LNCaP clone FGC (cell line): ENCODE results near the gene BPIFA2.

Experiments used
- DNase-seq: peaks from one replicate; pipeline ENCODE4 v3.0.0-alpha.2; 2011; ENCODE audit warnings: low read depth
- H3K4me3 ChIP-seq: 2 replicates; pipeline ENCODE4 v1.5.1; 2011; ENCODE audit warnings: mild to moderate bottlenecking, low read depth, low read length, control low read depth
- TF ChIP-seq, protein P1 (sequence below): IDR thresholded peaks from 2 replicates; pipeline ENCODE4 v1.5.1; 2012; ENCODE audit warnings: mild to moderate bottlenecking; ENCODE audit not compliant: control insufficient read depth, insufficient read depth; ENCODE audit errors: extremely low read depth

BPIFA2 gene

DNA sequence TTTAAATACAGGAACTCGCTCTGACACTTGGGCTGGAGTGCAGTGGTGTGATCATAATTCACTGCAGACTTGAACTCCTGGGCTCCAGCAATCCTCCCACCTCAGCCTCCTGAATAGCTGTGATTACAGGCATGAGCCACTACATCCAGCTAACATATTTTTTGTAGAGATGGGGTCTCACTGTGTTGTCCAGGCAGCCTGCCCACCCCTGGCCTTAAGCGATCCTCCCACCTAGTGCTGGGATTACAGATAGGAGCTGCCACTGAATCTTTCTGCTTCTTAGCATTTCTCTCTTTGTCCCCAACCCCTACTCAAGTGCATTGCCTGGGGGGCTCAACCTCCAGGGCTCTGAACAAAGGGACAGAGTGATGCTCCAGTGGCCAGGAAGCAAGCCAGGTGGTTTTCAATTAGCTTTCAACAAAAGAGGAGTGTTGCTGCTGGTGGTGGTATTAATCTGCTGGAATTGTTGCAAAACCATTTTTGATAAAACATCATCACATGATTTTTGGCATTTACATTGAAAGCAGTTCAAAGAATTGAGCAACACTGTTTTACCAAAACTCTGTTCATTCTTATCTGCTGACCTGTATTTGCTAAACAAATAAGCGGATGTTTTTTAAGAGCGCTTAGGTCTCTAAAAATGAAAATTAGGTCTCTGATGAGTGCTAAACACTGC, 40.4 kb upstream of the BPIFA2 start:
- no peak overlapping the region for H3K4me3 ChIP-seq
- TF ChIP-seq, protein P1, sequence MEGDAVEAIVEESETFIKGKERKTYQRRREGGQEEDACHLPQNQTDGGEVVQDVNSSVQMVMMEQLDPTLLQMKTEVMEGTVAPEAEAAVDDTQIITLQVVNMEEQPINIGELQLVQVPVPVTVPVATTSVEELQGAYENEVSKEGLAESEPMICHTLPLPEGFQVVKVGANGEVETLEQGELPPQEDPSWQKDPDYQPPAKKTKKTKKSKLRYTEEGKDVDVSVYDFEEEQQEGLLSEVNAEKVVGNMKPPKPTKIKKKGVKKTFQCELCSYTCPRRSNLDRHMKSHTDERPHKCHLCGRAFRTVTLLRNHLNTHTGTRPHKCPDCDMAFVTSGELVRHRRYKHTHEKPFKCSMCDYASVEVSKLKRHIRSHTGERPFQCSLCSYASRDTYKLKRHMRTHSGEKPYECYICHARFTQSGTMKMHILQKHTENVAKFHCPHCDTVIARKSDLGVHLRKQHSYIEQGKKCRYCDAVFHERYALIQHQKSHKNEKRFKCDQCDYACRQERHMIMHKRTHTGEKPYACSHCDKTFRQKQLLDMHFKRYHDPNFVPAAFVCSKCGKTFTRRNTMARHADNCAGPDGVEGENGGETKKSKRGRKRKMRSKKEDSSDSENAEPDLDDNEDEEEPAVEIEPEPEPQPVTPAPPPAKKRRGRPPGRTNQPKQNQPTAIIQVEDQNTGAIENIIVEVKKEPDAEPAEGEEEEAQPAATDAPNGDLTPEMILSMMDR, result no peak
- no peak for DNase-seq

DNA sequence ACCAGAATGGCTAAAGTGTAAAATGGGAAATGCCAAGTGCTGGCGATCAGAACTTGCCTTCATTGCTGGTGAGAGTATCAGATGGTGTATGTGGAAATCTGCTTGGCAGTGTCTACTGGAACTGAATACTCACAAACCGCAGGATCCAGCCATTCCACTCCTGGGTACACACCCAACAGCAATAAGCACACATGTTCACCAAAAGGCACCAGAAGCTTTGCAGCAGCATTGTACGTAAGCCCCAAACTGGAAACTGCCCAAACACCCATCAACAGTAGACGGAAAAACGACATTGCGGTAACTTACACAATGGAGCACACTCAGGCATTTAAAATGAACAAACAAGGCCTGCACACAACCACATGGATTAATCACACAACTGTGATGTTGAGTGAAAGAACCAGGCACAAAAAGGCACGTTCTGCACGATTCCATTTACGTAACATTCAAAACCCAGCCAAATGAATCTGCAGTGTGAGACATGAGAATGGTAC, 37.3 kb upstream of the BPIFA2 start:
- H3K4me3 ChIP-seq, result no peak overlapping the region
- DNase-seq, result no peak
- TF ChIP-seq, protein P1, result no peak

DNA sequence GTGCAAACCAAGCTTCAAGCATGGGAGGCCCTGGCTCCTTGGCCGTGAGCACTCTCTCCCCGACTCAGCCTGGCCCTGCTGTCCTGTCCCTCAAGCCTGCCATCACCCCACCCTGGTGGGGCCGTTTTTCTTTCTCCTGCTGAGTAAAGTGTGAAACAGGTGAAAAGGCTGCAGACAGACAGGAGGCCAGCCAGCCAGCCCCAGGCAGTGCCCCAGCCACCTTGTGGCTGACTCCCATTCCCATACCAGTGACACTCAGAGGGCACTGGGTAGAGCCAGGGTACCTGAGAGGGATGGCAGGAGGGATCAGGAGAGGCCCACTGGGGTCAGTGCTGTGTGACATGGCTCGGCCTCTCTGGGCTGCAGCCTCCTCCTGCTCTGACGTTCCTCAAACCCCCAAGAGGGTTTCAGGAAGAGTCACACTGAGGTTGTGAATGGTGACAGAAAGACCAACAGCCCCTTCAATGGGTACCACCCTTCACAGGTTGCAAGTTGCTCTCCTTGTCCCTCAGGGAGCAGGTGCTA, 35.9 kb upstream of the BPIFA2 start:
- DNase-seq, result no peak
- TF ChIP-seq, protein P1, result no peak
- H3K4me3 ChIP-seq, result no peak overlapping the region

DNA sequence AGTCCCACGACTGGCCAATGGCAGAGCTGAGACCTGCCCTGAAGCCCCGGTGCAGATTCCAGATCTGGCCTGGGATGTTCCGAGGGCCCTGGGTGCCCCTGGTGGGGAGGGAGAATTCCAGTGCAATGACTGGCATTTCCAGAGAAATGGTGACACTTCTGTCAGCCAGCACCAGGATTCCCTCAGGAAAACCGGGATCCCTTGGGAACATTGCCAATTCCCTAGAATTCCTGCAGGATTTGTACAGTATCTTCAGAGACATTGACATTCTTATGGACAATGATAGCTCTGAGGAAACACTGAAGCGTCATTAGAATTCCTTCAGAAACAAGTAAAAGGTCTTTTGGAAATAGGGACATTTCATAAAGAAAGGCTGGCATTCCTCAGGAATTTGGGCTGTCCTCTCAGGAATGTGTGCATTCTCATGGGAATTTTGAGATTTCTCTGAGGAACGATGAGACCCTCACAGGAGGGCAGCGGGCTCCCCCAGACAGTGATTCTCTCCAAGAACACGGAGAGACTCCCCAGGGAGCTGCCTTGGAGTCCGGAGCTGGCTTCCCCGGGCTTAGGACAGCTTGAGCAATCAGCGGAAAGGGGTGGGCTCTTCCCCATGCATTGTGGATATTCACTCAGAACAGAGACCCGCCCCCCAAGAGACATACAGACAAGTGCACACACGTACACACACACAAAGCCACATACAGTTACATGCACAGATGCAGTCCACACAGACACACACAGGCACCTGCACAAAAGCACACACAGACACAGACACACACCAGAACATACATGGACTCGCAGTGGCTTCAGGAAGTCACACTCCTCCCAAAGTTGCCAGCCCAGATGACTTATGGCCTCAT, 35.2 kb upstream of the BPIFA2 start:
- no peak overlapping the region for H3K4me3 ChIP-seq
- TF ChIP-seq, protein P1, result no peak
- DNase-seq, result no peak

DNA sequence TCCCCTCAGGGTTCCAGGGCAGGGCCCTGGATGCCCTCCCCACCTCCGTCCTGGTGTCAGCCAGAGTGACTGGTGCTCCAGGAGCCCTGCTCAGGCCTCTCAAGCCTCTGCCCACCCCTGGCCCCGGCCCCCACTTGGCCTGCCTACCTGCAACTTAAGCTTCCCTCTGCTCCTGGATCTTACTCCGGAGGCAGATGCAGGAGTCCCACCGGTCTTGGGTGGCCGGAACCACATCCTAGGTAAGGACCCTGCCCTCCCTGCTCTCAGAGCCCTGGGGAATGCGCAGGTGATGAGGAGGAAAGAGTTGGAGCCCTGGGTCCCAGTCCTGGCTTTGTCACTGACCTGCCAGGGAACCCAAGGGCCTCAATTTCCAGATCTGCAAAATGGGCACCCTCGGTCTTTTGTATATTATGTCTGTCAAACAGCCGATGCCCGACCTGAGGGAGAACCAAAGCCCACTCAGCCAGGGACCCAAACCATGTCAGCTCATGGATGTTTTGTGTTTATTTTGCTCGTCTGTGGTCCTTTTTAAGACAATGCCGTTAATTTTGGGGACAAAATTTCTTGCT, 34.5 kb upstream of the BPIFA2 start:
- DNase-seq, result no peak
- no peak overlapping the region for H3K4me3 ChIP-seq
- TF ChIP-seq, protein P1, result no peak

DNA sequence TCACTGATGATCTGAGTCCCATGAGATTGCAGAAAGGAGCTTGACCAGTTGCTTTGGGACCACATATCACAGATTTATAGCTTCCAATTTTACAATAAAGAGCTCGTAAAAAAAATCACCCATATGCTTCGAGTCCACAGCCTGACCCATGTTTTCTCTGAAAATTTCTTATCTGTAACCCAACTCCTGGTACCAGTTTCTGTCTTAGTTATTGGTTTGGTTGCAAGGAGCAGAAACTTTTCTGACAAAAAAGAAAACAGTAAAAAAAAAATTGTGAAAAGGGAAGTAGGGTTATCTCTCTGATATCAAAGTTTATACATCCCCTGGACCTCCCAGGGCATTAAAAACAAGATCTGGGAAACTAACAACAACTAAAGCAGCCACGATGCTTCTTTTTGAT, 30.8 kb upstream of the BPIFA2 start:
- TF ChIP-seq, protein P1, result no peak
- no peak overlapping the region for H3K4me3 ChIP-seq
- DNase-seq, result no peak
